A549 (cell line): Measurements from ENCODE around the gene IL36B. TPM values are rescaled to one million over a fixed set of nuclear protein-coding genes. Genes with fewer than 3 reads are reported as not detected.
A peak's percentile ranks its signal among the peaks of the same experiment; 100 is the strongest.

Source experiments
- ATAC-seq, 2 experiments: fragments of 200-7000 bp in 1 of 2; fragments of >200 bp in 1 of 2; cut with Nextera tagmentation in 1 of 2; cut with Tn5 transposase in 1 of 2; 3 replicates each; pipeline versions ENCODE4 v1.8.0 to v1.9.1; 2018 to 2020; ENCODE audit warnings: mild to moderate bottlenecking in 1 of 2, moderate library complexity in 1 of 2
- CTCF ChIA-PET: fragments of 300-600 bp; sonication (Branson Sonifier 250); formaldehyde crosslinking; extraction: SDS; loops from one replicate; lab custom pipeline; 2021; ENCODE audit warnings: antibody characterized with exemption, inconsistent platforms; lab: Yijun Ruan, JAX
- POLR2A ChIA-PET: fragments of 350-600 bp; formaldehyde crosslinking; extraction: SDS; loops from one replicate; lab custom pipeline; 2021; ENCODE audit warnings: antibody characterized with exemption, inconsistent platforms; lab: Yijun Ruan, JAX
- DNase-seq, 2 experiments: peaks; one replicate each; pipeline versions ENCODE4 v3.0.0 to v3.0.0-alpha.2; 2011 to 2016; ENCODE audit warnings: low read depth in 1 of 2, low spot score in 1 of 2
- FAIRE-seq: peaks from 2 replicates; lab custom pipeline; 2011; peaks lifted over from hg19 to GRCh38; lab: Jason Lieb, UNC
- H3K27ac ChIP-seq, 2 experiments: fragments of >200 bp; sonication (Bioruptor Twin); formaldehyde crosslinking; 3 replicates each; pipeline ENCODE4 v1.5.1; 2016 to 2017
- H3K4me1 ChIP-seq: fragments of >200 bp; sonication (Bioruptor Twin); formaldehyde crosslinking; 3 replicates; pipeline ENCODE4 v1.6.1; 2016
- H3K4me2 ChIP-seq: fragments of >200 bp; sonication (Bioruptor Twin); formaldehyde crosslinking; 3 replicates; pipeline ENCODE4 v1.6.1; 2016
- H3K4me3 ChIP-seq: fragments of >200 bp; sonication (Bioruptor Twin); formaldehyde crosslinking; 3 replicates; pipeline ENCODE4 v1.5.1; 2016
- H3K9me3 ChIP-seq: fragments of >200 bp; sonication (Bioruptor Twin); formaldehyde crosslinking; 3 replicates; pipeline ENCODE4 v1.6.1; 2016
- BHLHE40 ChIP-seq: IDR thresholded peaks from 2 replicates; pipeline ENCODE4 v1.6.1; 2012; ENCODE audit warnings: low read depth, low read length, inconsistent platforms
- CBX2 ChIP-seq: fragments of 200-600 bp; sonication (generic); IDR thresholded peaks from 2 replicates; pipeline ENCODE4 v1.6.1; 2016; ENCODE audit warnings: low read depth, mild to moderate bottlenecking, borderline replicate concordance
- EHF ChIP-seq: fragments of 250-450 bp; sonication (Bioruptor Pico); IDR thresholded peaks from 2 replicates; pipeline ENCODE4 v1.5.0; 2020; ENCODE audit warnings: mild to moderate bottlenecking
- EHMT2 ChIP-seq: fragments of 200-600 bp; sonication (generic); IDR thresholded peaks from 2 replicates; pipeline ENCODE4 v1.6.1; 2016; ENCODE audit warnings: antibody characterized with exemption, low read depth, mild to moderate bottlenecking, moderate library complexity
- EP300 ChIP-seq, 2 experiments: fragments of >200 bp; sonication (Bioruptor Twin); formaldehyde crosslinking; IDR thresholded peaks; 2 replicates in 1 of 2; 3 replicates in 1 of 2; pipeline ENCODE4 v1.6.1; 2016 to 2017
- ESRRA ChIP-seq: fragments of 150-350 bp; IDR thresholded peaks from 2 replicates; pipeline ENCODE4 v1.6.1; 2014; ENCODE audit warnings: mild to moderate bottlenecking, low read length, borderline replicate concordance
- FOSB ChIP-seq: fragments of 250-450 bp; sonication (Bioruptor Pico); IDR thresholded peaks from 2 replicates; pipeline ENCODE4 v1.5.0; 2020; ENCODE audit warnings: mild to moderate bottlenecking, moderate library complexity
- HOXA7 ChIP-seq: fragments of 250-450 bp; sonication (Bioruptor Pico); IDR thresholded peaks from 2 replicates; pipeline ENCODE4 v1.5.0; 2020; ENCODE audit warnings: mild to moderate bottlenecking, moderate library complexity
- HOXB13 ChIP-seq: fragments of 250-450 bp; sonication (Bioruptor Pico); IDR thresholded peaks from 2 replicates; pipeline ENCODE4 v1.5.0; 2020; ENCODE audit warnings: low read depth, mild to moderate bottlenecking, moderate library complexity
- HOXB5 ChIP-seq: fragments of 250-450 bp; sonication (Bioruptor Pico); IDR thresholded peaks from 2 replicates; pipeline ENCODE4 v1.5.0; 2020; ENCODE audit warnings: mild to moderate bottlenecking, moderate library complexity
- KDM1A ChIP-seq: fragments of 200-600 bp; sonication (generic); IDR thresholded peaks from 2 replicates; pipeline ENCODE4 v1.6.1; 2016; ENCODE audit warnings: low read depth, mild to moderate bottlenecking
- MAFK ChIP-seq: fragments of 450-650 bp; IDR thresholded peaks from 2 replicates; pipeline ENCODE4 v1.6.1; 2014; ENCODE audit not compliant: partially characterized antibody
- MYC ChIP-seq: IDR thresholded peaks from 2 replicates; pipeline ENCODE4 v1.6.1; 2012; ENCODE audit warnings: mild to moderate bottlenecking, inconsistent platforms, low read length, improper control_type of control experiment, borderline replicate concordance
- PHF8 ChIP-seq: fragments of 200-600 bp; sonication (generic); IDR thresholded peaks from 2 replicates; pipeline ENCODE4 v1.6.1; 2016; ENCODE audit warnings: low read depth, mild to moderate bottlenecking, antibody characterized with exemption, moderate library complexity, borderline replicate concordance
- RAD21 ChIP-seq, 2 experiments: fragments of >200 bp in 1 of 2; sonication (Bioruptor Twin) in 1 of 2; formaldehyde crosslinking in 1 of 2; IDR thresholded peaks in 1 of 2; conservative IDR thresholded peaks in 1 of 2; 2 replicates in 1 of 2; 3 replicates in 1 of 2; pipeline ENCODE4 v1.6.1; 2012 to 2018; ENCODE audit warnings: inconsistent platforms in 1 of 2
- ZC3H11A ChIP-seq: fragments of 450-650 bp; IDR thresholded peaks from 2 replicates; pipeline ENCODE4 v1.6.1; 2014; ENCODE audit warnings: antibody characterized with exemption, mild to moderate bottlenecking
- ZNF302 ChIP-seq: fragments of 250-450 bp; sonication (Bioruptor Pico); IDR thresholded peaks from 2 replicates; pipeline ENCODE4 v1.9.0; 2021; ENCODE audit warnings: inconsistent platforms, mild to moderate bottlenecking, moderate library complexity
- WGBS: methylation state at CpG from one replicate; pipeline ENCODE4 v1.1.6; 2017; ENCODE audit errors: missing lambda C conversion rate; 5-methylcytosine and 5-hydroxymethylcytosine counted together
- polyA plus RNA-seq, 4 experiments: library from polyadenylated mRNA; depleted of rRNA in 3 of 4; stranded (reverse); fragments of >200 nt; fragmentation: RNase III in 1 of 4; extraction: RNeasy Plus Mini Kit Qiagen cat#74134 plus additional on column Dnase treatment in 1 of 4; gene quantifications; 2 replicates in 3 of 4; 3 replicates in 1 of 4; pipeline ENCODE4 v1.2.3, GENCODE V29; 2011 to 2017
- TF ChIP-seq, protein P1 (sequence below): fragments of >200 bp; sonication (Bioruptor Twin); formaldehyde crosslinking; IDR thresholded peaks from 3 replicates; pipeline ENCODE4 v1.6.1; 2016
- TF ChIP-seq, protein P2 (sequence below): fragments of 250-450 bp; sonication (Bioruptor Pico); IDR thresholded peaks from 2 replicates; pipeline ENCODE4 v1.5.0; 2020; ENCODE audit warnings: low read depth, mild to moderate bottlenecking, moderate library complexity
- TF ChIP-seq, protein P3 (sequence below): fragments of 200-600 bp; sonication (generic); IDR thresholded peaks from 2 replicates; pipeline ENCODE4 v1.6.1; 2016; ENCODE audit warnings: antibody characterized with exemption, mild to moderate bottlenecking, moderate library complexity
- TF ChIP-seq, protein P4 (sequence below): IDR thresholded peaks from 2 replicates; pipeline ENCODE4 v1.6.1; 2012

The IL36B gene
- polyA plus RNA-seq, 2 of the 4 experiments (the other 2 are of a cell fraction), result not detected

DNA sequence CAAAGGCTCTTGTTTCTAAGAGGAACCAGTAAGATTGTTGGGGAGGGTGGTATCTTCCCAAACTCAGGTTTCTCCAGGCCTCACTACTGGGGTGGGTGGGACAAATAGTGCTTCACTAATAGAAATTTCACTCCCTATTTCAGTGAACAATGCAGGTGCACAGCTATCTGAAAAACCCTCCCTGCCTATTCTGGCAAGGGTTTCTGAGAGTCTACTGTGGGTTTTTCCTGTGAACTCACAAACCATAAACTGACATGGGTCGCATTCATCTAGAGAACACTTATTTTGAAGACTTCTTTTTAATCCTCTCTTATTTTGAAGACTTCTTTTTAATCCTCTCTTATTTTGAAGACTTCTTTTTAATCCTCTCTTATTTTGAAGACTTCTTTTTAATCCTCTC is 43.0 kb downstream of the IL36B start:
- H3K27ac ChIP-seq, result no peak overlapping the region
- DNase-seq (no peak), ATAC-seq (no peak), FAIRE-seq (no peak)
- WGBS, result 70% methylated on average over 1 of the region's 1 CpG
- TF ChIP-seq, protein P1, sequence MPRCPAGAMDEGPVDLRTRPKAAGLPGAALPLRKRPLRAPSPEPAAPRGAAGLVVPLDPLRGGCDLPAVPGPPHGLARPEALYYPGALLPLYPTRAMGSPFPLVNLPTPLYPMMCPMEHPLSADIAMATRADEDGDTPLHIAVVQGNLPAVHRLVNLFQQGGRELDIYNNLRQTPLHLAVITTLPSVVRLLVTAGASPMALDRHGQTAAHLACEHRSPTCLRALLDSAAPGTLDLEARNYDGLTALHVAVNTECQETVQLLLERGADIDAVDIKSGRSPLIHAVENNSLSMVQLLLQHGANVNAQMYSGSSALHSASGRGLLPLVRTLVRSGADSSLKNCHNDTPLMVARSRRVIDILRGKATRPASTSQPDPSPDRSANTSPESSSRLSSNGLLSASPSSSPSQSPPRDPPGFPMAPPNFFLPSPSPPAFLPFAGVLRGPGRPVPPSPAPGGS, result no peak
- no peak for TF ChIP-seq EHF (CRISPR knock-in tag)
- TF ChIP-seq EP300 (IDR thresholded peaks at IDR 0.05), result no peak
- no peak for TF ChIP-seq HOXA7 (CRISPR knock-in tag)
- TF ChIP-seq HOXB5 (CRISPR knock-in tag), result no peak
- TF ChIP-seq, protein P2, sequence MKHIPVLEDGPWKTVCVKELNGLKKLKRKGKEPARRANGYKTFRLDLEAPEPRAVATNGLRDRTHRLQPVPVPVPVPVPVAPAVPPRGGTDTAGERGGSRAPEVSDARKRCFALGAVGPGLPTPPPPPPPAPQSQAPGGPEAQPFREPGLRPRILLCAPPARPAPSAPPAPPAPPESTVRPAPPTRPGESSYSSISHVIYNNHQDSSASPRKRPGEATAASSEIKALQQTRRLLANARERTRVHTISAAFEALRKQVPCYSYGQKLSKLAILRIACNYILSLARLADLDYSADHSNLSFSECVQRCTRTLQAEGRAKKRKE (CRISPR knock-in tag), result no peak
- no peak for TF ChIP-seq CBX2
- no peak for TF ChIP-seq PHF8
- TF ChIP-seq HOXB13, result no peak
- no peak for TF ChIP-seq EHMT2
- no peak for TF ChIP-seq BHLHE40
- no peak for TF ChIP-seq ZC3H11A
- no peak for TF ChIP-seq MYC
- TF ChIP-seq, protein P3, sequence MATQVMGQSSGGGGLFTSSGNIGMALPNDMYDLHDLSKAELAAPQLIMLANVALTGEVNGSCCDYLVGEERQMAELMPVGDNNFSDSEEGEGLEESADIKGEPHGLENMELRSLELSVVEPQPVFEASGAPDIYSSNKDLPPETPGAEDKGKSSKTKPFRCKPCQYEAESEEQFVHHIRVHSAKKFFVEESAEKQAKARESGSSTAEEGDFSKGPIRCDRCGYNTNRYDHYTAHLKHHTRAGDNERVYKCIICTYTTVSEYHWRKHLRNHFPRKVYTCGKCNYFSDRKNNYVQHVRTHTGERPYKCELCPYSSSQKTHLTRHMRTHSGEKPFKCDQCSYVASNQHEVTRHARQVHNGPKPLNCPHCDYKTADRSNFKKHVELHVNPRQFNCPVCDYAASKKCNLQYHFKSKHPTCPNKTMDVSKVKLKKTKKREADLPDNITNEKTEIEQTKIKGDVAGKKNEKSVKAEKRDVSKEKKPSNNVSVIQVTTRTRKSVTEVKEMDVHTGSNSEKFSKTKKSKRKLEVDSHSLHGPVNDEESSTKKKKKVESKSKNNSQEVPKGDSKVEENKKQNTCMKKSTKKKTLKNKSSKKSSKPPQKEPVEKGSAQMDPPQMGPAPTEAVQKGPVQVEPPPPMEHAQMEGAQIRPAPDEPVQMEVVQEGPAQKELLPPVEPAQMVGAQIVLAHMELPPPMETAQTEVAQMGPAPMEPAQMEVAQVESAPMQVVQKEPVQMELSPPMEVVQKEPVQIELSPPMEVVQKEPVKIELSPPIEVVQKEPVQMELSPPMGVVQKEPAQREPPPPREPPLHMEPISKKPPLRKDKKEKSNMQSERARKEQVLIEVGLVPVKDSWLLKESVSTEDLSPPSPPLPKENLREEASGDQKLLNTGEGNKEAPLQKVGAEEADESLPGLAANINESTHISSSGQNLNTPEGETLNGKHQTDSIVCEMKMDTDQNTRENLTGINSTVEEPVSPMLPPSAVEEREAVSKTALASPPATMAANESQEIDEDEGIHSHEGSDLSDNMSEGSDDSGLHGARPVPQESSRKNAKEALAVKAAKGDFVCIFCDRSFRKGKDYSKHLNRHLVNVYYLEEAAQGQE, result no peak
- TF ChIP-seq RAD21 (conservative IDR thresholded peaks at IDR 0.05 in 1 of 2, IDR thresholded peaks at IDR 0.05 in 1 of 2), result no peak
- TF ChIP-seq ESRRA, result no peak
- TF ChIP-seq, protein P4, sequence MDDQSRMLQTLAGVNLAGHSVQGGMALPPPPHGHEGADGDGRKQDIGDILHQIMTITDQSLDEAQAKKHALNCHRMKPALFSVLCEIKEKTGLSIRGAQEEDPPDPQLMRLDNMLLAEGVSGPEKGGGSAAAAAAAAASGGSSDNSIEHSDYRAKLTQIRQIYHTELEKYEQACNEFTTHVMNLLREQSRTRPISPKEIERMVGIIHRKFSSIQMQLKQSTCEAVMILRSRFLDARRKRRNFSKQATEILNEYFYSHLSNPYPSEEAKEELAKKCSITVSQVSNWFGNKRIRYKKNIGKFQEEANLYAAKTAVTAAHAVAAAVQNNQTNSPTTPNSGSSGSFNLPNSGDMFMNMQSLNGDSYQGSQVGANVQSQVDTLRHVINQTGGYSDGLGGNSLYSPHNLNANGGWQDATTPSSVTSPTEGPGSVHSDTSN, result no peak
- TF ChIP-seq KDM1A, result no peak
- no peak for TF ChIP-seq FOSB
- H3K9me3 ChIP-seq, result no peaks in the 10 kb centered on the region; the same call in 2 of the 3 replicates
- ChIA-PET POLR2A (no interaction called here), CTCF (interaction anchor here (0.7 kb wide), 3 partner anchors 63 to 153 kb away, joined by 3 read pairs; no protein-coding TSS in a partner anchor)
- H3K4me1 ChIP-seq, result peaks cover 17% of the 10 kb centered on the region
- H3K4me2 ChIP-seq, result no peak overlapping the region
- H3K4me3 ChIP-seq, result no peak overlapping the region

DNA sequence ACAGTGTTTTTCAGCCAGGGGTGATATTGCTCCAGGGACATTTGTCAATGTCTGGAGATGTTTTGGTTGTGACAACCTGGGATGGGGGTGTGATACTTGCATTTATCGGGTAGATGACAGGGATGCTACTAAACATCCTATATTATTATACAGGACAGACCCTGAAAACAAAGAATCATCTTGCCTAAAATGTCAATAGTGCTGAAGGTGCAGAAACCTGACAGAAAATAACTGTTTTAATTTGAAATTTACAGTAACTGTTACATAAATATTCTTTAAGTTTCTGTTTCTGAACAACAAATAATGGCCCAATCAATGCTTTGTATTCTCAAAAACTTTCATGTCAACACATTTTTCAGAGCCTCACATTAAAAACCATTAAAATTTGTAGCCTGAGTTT is 45.4 kb downstream of the IL36B start:
- DNase-seq, result no peak
- H3K27ac ChIP-seq, result no peak overlapping the region
- 94% methylated on average over 1 of the region's 1 CpG for WGBS
- no peak overlapping the region for H3K4me2 ChIP-seq
- POLR2A ChIA-PET, result no interaction called here
- no peak for ATAC-seq
- H3K9me3 ChIP-seq, result peaks cover 7% of the 10 kb centered on the region; the same call in 1 of the 3 replicates
- peaks cover 5% of the 10 kb centered on the region for H3K4me1 ChIP-seq
- no peak for TF ChIP-seq ZNF302 (CRISPR knock-in tag)
- TF ChIP-seq MAFK, result peak; percentile 62
- TF ChIP-seq, all 56 proteins: peak for 1
- CTCF ChIA-PET, result no interaction called here
- FAIRE-seq, result no peak
- H3K4me3 ChIP-seq, result no peak overlapping the region
